Testis (tissue), 3 donors: ENCODE results near the gene SHISAL2B. TPM values are rescaled to one million over a fixed set of nuclear protein-coding genes. Genes with fewer than 3 reads are reported as not detected.
"Not testable (repeated sequence)": the region's sequence is repeated elsewhere in the genome, so short reads cannot be mapped to it uniquely, and the experiment has no call there.

Source experiments
- DNase-seq: peaks from one replicate; pipeline ENCODE4 v3.0.0-alpha.2; 2019
- H3K27ac ChIP-seq, 2 donors: fragments of 200-600 bp; sonication (generic); one replicate each; pipeline ENCODE4 v1.5.1; 2019
- H3K27me3 ChIP-seq: fragments of 200-600 bp; sonication (generic); one replicate; pipeline ENCODE4 v1.5.1; 2019
- H3K36me3 ChIP-seq: fragments of 200-600 bp; sonication (generic); one replicate; pipeline ENCODE4 v1.5.1; 2017; ENCODE audit warnings: low read depth; ENCODE audit errors: missing control alignments
- H3K4me1 ChIP-seq: fragments of 200-600 bp; sonication (generic); one replicate; pipeline ENCODE4 v1.5.1; 2019
- H3K4me3 ChIP-seq, 2 donors: fragments of 200-600 bp; sonication (generic); one replicate each; pipeline ENCODE4 v1.5.1; 2017 to 2019
- H3K9me3 ChIP-seq: fragments of 200-600 bp; sonication (generic); one replicate; pipeline ENCODE4 v1.5.1; 2017
- POLR2A ChIP-seq: fragments of 450-650 bp; IDR thresholded peaks from one replicate; pipeline ENCODE4 v1.6.1; 2017; ENCODE audit warnings: antibody characterized with exemption, mild to moderate bottlenecking, moderate library complexity
- WGBS, 2 donors: methylation state at CpG; one replicate each; pipeline ENCODE4 v1.1.5; 2018; 5-methylcytosine and 5-hydroxymethylcytosine counted together
- intact Hi-C: fragments of 100-400 bp; cut with DNase I; formaldehyde crosslinking; loops from one replicate; pipeline ENCODE4 v1.15.1; 2023; ENCODE audit warnings: low total_unique reads
- polyA plus RNA-seq: library from polyadenylated mRNA; stranded (reverse); fragments of 350-450 nt; fragmentation: Illumina TruSeq; extraction: RNeasy Lipid Tissue Mini Kit (QIAGEN cat#74804); gene quantifications from one replicate; pipeline ENCODE4 v1.2.3, GENCODE V29; 2014; ENCODE audit warnings: low read depth, low replicate concordance; ENCODE audit not compliant: insufficient read depth
- total RNA-seq, 2 donors: library from RNA; depleted of rRNA; stranded (reverse); fragments of >200 nt; gene quantifications; one replicate each; pipeline ENCODE4 v1.2.3, GENCODE V29; 2016
- TF ChIP-seq, protein P1 (sequence below), 3 experiments: fragments of 450-650 bp in 2 of 3; fragments of 200-600 bp in 1 of 3; sonication (generic) in 1 of 3; IDR thresholded peaks; one replicate each; pipeline ENCODE4 v1.5.1; 2016 to 2019; ENCODE audit warnings: antibody characterized with exemption in 3 of 3, mild to moderate bottlenecking in 2 of 3, moderate library complexity in 1 of 3

Gene SHISAL2B
- total and polyA plus RNA-seq, 3 donors from 2014 or later = 0.74 to 1.0 TPM; not detected in 1

- DNase-seq = no peak
- H3K27ac ChIP-seq = no peak overlapping the region
- no peak overlapping the region for H3K4me3 ChIP-seq
- no peaks in the 10 kb centered on the region for H3K9me3 ChIP-seq
- H3K4me1 ChIP-seq = no peaks in the 10 kb centered on the region
- no peaks in the 10 kb centered on the region for H3K36me3 ChIP-seq
- TF ChIP-seq, protein P1, sequence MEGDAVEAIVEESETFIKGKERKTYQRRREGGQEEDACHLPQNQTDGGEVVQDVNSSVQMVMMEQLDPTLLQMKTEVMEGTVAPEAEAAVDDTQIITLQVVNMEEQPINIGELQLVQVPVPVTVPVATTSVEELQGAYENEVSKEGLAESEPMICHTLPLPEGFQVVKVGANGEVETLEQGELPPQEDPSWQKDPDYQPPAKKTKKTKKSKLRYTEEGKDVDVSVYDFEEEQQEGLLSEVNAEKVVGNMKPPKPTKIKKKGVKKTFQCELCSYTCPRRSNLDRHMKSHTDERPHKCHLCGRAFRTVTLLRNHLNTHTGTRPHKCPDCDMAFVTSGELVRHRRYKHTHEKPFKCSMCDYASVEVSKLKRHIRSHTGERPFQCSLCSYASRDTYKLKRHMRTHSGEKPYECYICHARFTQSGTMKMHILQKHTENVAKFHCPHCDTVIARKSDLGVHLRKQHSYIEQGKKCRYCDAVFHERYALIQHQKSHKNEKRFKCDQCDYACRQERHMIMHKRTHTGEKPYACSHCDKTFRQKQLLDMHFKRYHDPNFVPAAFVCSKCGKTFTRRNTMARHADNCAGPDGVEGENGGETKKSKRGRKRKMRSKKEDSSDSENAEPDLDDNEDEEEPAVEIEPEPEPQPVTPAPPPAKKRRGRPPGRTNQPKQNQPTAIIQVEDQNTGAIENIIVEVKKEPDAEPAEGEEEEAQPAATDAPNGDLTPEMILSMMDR (IDR thresholded peaks at IDR 0.05) = no peak
- no peak for TF ChIP-seq POLR2A
- intact Hi-C loops = no loop called here
- 95% methylated on average over 3 of the region's 3 CpGs for WGBS, 2 donors
- H3K27me3 ChIP-seq = no peaks in the 10 kb centered on the region
Observed at GRCh38 chr5:64653766-64654560, 36.3 kb upstream of the SHISAL2B start.

DNA sequence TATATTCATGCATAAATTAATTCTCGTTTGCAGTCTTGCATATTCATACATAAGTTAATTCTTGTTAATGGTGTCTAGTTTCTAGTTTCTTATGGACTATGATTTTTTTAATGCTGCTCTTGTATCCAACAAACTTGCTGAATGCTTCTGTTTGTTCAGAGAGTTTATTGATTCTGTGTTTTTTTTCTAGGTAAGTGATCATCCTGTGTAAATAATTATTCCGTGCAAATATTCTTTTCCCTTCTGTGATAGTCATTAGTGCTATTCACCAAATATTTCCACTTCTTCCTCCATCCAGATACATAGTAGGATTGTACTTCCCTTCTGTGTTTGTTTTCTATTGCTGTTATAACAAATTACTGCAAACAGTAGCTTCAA, 35.8 kb upstream of the SHISAL2B start:
- 86 to 93% methylated on average over 2 of the region's 2 CpGs for WGBS, 2 donors
- TF ChIP-seq, protein P1 (IDR thresholded peaks at IDR 0.05) = no peak
- TF ChIP-seq POLR2A = no peak
- intact Hi-C loops = no loop called here

DNA sequence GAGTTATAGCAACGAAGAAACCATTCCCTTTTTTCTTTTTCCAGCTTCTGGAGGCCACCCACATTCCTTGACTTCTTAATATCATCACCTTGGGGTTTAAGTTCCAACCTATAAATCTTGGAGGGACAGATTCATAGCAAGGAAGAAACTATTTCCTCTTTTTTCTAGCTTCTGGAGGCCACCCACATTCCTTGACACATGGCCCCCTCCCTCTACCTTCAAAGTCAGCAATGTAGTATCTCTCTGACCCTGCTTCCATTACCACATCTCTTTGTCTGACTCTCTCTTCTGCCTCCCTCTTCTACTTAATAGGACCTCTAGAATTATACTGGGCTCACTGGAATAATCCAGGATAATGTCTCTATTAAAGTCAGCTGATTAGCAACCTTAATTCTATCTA, 34.7 kb upstream of the SHISAL2B start:
- Histone ChIP-seq H3K9me3 (no peaks in the 10 kb centered on the region), H3K4me1 (no peaks in the 10 kb centered on the region), H3K27me3 (no peaks in the 10 kb centered on the region), H3K36me3 (no peaks in the 10 kb centered on the region), H3K4me3 (no peak overlapping the region), H3K27ac (no peak overlapping the region)
- 73 to 82% methylated on average over 1 of the region's 1 CpG for WGBS, 2 donors
- TF ChIP-seq POLR2A = no peak
- TF ChIP-seq, protein P1 (IDR thresholded peaks at IDR 0.05) = no peak
- intact Hi-C loops = no loop called here
- no peak for DNase-seq

More for the DNA sequence above, 35.8 kb upstream of the SHISAL2B start:
- Histone ChIP-seq H3K36me3 (no peaks in the 10 kb centered on the region), H3K4me1 (no peaks in the 10 kb centered on the region), H3K27ac (no peak overlapping the region), H3K4me3 (no peak overlapping the region), H3K9me3 (no peaks in the 10 kb centered on the region), H3K27me3 (no peaks in the 10 kb centered on the region)
- DNase-seq = no peak

GRCh38 chr5:64659289-64659688, 31.0 kb upstream of the SHISAL2B start:
- Histone ChIP-seq H3K36me3 (no peaks in the 10 kb centered on the region), H3K27ac (no peak overlapping the region), H3K4me3 (no peak overlapping the region), H3K4me1 (no peaks in the 10 kb centered on the region), H3K27me3 (no peaks in the 10 kb centered on the region), H3K9me3 (no peaks in the 10 kb centered on the region)
- DNase-seq = no peak
- WGBS, 2 donors = 81 to 85% methylated on average over 3 of the region's 3 CpGs
- intact Hi-C loops = no loop called here
- no peak for TF ChIP-seq POLR2A
- TF ChIP-seq, protein P1 (IDR thresholded peaks at IDR 0.05) = no peak

DNA sequence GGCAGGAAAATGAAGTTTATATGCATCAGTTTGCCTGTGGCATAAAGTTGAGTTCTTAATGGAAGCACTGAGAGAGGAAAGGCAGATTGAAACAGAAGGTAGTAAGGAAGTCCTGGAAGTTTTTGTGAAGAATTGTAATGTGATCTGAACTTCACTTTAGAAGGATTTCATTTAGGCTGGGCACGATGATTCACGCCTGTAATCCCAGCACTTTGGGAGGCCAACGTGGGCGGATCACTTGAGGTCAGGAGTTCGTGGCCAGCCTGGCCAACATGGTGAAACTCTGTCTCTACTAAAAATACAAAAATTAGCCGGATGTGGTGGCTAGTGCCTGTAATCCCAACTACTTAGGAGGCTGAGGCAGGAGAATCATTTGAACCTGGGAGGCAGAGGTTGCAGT, 27.1 kb upstream of the SHISAL2B start:
- WGBS, 2 donors = 59 to 90% methylated on average over 6 of the region's 6 CpGs
- H3K27ac ChIP-seq, intact Hi-C loops, H3K4me3 ChIP-seq, H3K27me3 ChIP-seq, H3K36me3 ChIP-seq, DNase-seq, H3K9me3 ChIP-seq, H3K4me1 ChIP-seq: not testable (repeated sequence)
